ENCODE results near the gene OASL. TPM values are rescaled to one million over a fixed set of nuclear protein-coding genes. Genes with fewer than 3 reads are reported as not detected.
"Not testable (repeated sequence)": the region's sequence is repeated elsewhere in the genome, so short reads cannot be mapped to it uniquely, and the experiment has no call there.

Gene OASL
- total RNA-seq, 2 donors from 2014 or later, result 10.1 to 10.8 TPM

DNA sequence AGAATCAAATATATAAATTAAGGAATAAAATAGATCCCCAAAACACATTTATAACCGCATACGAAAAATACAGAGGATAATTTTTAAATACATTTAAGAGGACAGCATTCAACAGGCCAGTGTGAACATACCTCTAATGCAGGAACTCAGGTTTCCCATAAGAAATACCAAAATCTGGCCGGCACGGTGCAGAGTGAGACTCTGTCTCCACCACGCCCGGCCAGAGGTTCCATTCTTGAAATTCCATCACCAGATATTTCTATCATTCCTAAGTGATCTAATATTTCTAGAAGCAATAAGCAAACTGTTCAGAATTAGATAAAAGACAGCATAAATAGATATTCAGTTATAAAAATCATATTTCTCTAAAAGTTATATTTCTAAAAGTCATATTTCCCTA lies 30.2 kb upstream of the OASL start:
- no peaks in the 10 kb centered on the region for H3K27me3 Mint-ChIP-seq
- H3K9me3 Mint-ChIP-seq, result peaks cover 6% of the 10 kb centered on the region
- peaks cover 6% of the 10 kb centered on the region for H3K36me3 Mint-ChIP-seq
- H3K4me3 Mint-ChIP-seq, result no peak overlapping the region
- no peak overlapping the region for H3K27ac Mint-ChIP-seq
- ATAC-seq (no peak), DNase-seq (ENCODE audit: low spot score) (no peak)
- no peaks in the 10 kb centered on the region for H3K4me1 Mint-ChIP-seq (ENCODE audit: low read depth in 2 of 2)

DNA sequence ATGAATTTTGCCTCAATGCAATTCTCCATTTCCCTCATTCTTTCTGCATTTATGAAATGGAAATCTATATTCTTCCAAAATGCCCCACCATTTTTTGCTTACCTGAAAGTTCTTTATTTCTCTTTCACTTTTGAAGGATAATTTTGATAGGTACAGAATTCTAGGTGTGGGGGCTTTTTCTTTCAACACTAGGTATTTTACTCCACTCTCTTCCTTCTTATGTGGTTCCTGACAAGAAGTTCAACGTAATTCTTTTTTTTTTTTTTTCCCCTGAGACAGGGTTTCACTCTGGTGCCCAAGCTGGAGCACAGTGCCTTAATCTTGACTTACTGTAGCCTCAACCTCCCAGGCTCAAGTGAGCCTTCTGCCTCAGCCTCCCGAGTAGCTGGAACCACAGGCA lies 26.3 kb upstream of the OASL start:
- Mint-ChIP-seq H3K27me3 (no peaks in the 10 kb centered on the region), H3K27ac (no peak overlapping the region), H3K4me3 (no peak overlapping the region), H3K36me3 (no peaks in the 10 kb centered on the region), H3K4me1 (ENCODE audit: low read depth in 2 of 2) (peaks cover 3 to 5% of the 10 kb centered on the region in 2 donors), H3K9me3 (no peaks in the 10 kb centered on the region)
- no peak for DNase-seq (ENCODE audit: low spot score)
- no peak for ATAC-seq

DNA sequence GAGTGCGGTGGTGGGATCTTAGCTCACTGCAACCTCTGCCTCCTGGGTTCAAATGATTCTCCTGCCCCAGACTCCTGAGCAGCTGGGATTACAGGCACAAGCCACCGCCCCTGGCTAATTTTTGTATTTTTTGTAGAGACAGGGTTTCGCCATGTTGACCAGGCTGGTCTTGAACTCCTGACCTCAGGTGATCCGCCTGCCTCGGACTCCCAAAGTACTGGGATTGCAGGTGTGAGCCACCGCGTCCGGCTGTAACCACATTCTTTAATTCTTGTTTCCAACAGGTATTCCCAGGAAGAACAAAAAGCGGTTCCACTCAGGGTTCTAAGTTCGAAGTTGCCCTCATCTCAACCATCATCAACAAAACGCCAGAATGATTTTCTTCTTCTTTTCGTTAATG lies 25.5 kb upstream of the OASL start:
- H3K9me3 Mint-ChIP-seq; ATAC-seq; H3K27ac Mint-ChIP-seq; H3K36me3 Mint-ChIP-seq; DNase-seq (ENCODE audit: low spot score); H3K4me3 Mint-ChIP-seq; H3K27me3 Mint-ChIP-seq: not testable (repeated sequence)
- peaks cover 8 to 12% of the 10 kb centered on the region in 2 donors for H3K4me1 Mint-ChIP-seq (ENCODE audit: low read depth in 2 of 2)

DNA sequence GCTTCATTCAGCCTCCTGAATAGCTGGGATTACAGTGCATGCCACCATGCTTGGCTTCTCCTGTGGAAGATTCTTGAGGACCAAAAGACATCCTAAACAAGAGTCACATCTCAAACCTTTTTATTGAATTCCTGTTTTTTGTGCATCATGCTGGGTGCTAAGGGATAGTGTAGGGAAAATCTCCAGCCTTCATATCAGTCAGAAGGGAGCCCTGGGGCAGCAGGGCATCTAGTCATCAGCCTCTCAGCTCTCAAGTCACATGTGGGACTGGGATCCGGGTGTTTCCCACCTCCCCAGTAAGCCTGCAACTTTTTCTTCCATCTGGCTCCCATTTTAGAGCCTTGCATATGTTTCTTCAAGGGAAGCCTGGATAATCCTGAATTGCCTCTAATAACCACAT lies 25.1 kb upstream of the OASL start:
- Mint-ChIP-seq H3K27ac (no peak overlapping the region), H3K27me3 (no peaks in the 10 kb centered on the region), H3K9me3 (no peaks in the 10 kb centered on the region), H3K4me3 (no peak overlapping the region), H3K36me3 (no peaks in the 10 kb centered on the region), H3K4me1 (ENCODE audit: low read depth in 2 of 2) (peaks cover 10 to 15% of the 10 kb centered on the region in 2 donors)
- DNase-seq (ENCODE audit: low spot score) (no peak), ATAC-seq (no peak)

DNA sequence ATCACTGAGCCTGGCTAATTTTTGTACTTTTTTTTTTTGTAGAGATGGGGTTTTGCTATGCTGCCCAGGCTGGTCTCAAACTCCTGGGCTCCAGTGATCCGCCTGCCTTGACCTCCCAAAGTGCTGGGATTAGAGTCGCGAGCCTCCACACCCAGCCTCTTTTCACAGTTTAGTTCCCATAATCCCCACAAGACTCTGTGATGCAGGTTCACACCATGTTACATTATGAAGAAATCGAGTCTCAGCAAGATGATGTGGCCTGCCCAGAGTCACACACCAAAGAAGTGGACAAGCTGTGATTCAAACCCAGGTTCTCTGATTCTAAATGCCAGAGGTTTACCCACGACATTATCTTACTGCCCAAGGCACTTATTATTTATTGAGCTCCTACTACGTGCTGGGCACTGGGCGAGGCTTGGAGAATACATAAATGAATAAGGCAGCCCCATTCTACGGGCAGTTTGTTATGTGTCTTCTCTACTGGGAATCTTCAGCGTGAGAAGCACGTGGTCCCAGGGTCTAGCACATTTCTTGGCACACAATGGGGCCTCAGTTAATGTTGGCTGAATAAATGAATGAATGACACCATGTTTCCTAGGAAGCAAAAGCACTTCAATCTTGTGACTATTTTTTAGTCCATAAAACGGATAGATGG lies 23.5 kb upstream of the OASL start:
- H3K36me3 Mint-ChIP-seq, result no peaks in the 10 kb centered on the region
- peaks cover 12 to 17% of the 10 kb centered on the region in 2 donors for H3K4me1 Mint-ChIP-seq (ENCODE audit: low read depth in 2 of 2)
- no peaks in the 10 kb centered on the region for H3K27me3 Mint-ChIP-seq
- no peak for ATAC-seq
- no peak overlapping the region for H3K4me3 Mint-ChIP-seq
- H3K9me3 Mint-ChIP-seq, result no peaks in the 10 kb centered on the region
- H3K27ac Mint-ChIP-seq, result no peak overlapping the region
- no peak for DNase-seq (ENCODE audit: low spot score)

DNA sequence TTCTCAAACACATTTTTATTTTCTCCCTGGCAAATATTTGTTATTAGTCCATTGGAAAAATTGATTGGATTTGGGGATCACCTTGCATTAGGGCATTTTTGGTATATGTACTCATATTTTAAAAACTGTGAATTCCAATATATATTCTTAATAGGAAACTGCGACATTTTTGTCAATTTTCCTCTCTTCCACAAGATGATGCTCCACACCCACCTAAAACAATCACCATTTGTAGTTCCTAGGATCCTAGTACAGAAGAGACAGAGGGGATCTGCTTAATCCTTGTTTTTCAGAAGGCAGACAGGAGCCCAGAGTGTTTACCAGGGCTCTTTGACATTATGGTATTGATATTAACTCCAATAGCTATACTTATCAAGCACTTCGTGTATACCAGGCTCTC lies 22.8 kb upstream of the OASL start:
- Mint-ChIP-seq H3K27ac (no peak overlapping the region), H3K9me3 (no peaks in the 10 kb centered on the region), H3K27me3 (no peaks in the 10 kb centered on the region), H3K4me1 (ENCODE audit: low read depth in 2 of 2) (peaks cover 12 to 17% of the 10 kb centered on the region in 2 donors), H3K36me3 (no peaks in the 10 kb centered on the region), H3K4me3 (no peak overlapping the region)
- DNase-seq (ENCODE audit: low spot score), result no peak
- ATAC-seq, result no peak

DNA sequence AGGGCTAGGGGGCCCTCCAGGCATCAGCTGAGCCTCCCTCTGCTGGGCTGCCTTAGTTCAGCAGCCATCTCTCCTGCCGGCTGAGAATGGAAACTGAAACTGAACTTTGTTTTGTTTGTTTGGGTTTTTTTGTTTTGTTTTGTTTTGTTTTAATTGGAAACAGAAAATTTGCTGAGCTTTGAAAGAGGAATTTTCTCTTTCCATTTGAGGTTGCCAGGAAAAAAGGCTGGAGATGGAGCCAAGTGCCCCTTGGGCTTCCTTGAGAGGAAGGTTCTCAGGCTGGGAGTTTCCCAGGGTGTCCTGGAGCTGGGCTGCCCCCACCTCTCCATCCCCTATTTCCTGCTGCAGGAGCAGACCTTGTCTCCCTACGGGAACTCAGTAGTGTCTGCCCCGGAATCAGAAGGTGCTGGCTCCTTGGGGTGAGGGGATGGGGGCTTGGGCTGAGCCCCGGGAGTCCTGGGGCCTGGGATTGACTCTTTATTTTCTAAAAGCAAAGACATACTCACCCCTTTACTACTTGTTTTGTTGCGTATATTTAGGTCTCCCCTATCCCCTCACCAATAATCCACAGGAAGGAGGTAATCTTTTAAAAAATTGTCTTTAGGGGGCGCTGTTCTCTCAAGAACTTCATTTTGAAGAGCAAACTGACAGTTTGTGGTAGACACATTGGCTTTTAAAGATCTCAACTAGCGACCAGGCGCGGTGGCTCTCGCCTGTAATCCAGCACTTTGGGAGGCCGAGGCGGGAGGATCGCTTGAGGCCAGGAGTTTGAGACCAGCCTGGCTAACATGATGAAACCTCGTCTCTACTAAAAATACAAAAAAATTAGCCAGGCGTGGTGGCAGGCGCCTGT lies 21.3 kb upstream of the OASL start:
- H3K27ac Mint-ChIP-seq, result peak overlapping the region; percentile 95 to 97
- DNase-seq (ENCODE audit: low spot score) (no peak), ATAC-seq (peak; percentile 94 to 95)
- no peaks in the 10 kb centered on the region for H3K27me3 Mint-ChIP-seq
- H3K9me3 Mint-ChIP-seq, result no peaks in the 10 kb centered on the region
- H3K4me3 Mint-ChIP-seq, result peak overlapping the region; percentile 90
- H3K36me3 Mint-ChIP-seq, result no peaks in the 10 kb centered on the region
- H3K4me1 Mint-ChIP-seq (ENCODE audit: low read depth in 2 of 2), result peaks cover 12 to 17% of the 10 kb centered on the region in 2 donors

DNA sequence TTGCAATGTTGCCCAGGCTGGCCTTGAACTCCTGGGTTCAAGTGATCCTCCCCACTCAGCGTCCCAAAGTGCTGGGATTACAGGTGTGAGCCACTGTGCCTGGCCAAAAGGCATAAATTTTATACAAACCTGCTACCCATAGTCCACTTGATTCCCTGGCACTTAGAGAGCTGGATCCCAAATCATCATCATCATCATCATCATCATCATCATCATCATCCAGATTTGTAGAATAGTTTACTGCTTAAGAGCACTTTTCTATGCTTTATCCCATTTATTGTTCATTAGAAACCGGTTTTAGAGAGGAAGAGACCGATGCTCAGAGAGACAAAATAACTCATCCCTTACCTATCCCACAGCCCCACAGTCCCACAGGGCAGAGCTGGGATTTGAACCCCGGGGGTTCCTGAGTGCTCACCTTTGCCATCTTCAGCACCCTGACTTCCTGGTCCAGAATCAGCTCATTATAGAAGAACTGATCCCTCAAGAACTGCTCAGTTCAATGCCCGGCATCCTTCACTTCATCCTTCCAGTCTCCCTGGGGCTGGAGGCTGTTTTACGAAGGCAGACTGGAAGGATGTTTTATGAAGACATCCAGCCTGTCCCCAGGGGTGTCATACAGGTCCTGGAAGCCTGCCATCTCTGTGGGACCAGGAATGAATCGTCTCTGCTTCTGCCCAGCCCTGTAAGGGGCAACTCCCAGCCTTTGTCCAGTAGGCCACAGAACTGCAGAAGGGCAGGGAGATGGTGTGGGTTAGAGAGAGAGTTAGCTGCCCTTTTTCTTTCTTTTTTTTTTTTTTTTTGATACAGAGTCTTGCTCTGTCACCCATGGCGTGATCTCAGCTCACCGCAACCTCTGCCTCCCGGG lies 20.2 kb upstream of the OASL start:
- ATAC-seq, result no peak
- no peak for DNase-seq (ENCODE audit: low spot score)
- Mint-ChIP-seq H3K4me3 (peak overlapping the region; percentile 90), H3K9me3 (no peaks in the 10 kb centered on the region), H3K36me3 (no peaks in the 10 kb centered on the region), H3K27me3 (no peaks in the 10 kb centered on the region), H3K4me1 (ENCODE audit: low read depth in 2 of 2) (peaks cover 12 to 17% of the 10 kb centered on the region in 2 donors), H3K27ac (peak overlapping the region; percentile 95 to 97)

DNA sequence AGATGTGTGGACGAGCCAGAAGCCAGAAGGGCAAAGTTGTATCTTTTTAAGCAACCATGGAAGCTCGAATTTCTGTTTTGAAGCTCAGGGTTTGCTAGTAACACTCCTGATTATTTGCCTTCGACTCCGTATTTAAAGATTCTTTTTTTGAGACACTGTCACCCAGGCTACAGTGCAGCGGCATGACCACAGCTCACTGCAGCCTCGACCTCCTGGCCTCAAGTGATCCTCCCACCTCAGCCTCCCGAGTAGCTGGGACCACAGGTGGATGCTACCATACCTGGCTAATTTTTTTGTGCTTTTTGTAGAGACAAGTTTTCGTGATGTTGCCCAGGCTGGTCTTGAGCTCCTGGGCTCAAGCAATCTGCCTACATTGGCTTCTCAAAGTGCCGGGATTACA lies 18.7 kb upstream of the OASL start:
- no peak overlapping the region for H3K27ac Mint-ChIP-seq

DNA sequence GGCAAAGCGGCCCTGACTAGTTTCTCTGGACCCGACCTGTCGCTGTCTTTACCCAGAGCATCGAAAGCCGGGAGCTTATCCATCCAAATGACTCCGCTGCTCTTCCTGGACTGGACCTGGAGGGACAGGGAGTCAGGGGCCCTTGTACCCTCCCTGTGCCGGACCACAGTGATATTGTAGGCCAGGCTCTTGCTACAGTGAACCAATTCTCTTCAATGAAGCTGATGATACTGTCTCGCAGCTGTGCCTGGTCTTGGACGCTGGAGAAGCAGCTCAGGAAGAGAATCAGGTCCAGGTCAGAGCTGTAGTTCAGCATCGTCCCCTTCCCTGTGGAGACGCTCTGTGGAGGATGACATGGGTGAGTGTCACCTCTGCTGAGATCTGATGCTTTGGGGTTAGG lies 14.7 kb upstream of the OASL start:
- Mint-ChIP-seq H3K9me3 (no peaks in the 10 kb centered on the region), H3K36me3 (no peaks in the 10 kb centered on the region), H3K27ac (no peak overlapping the region), H3K4me1 (ENCODE audit: low read depth in 2 of 2) (no peaks in the 10 kb centered on the region), H3K4me3 (no peak overlapping the region), H3K27me3 (peaks cover 0 to 6% of the 10 kb centered on the region in 2 donors)
- ATAC-seq (peak in 1 of 2 donors; percentile 6), DNase-seq (ENCODE audit: low spot score) (no peak)

More for the DNA sequence above, 18.7 kb upstream of the OASL start:
- Mint-ChIP-seq H3K4me1 (ENCODE audit: low read depth in 2 of 2) (peaks cover 12 to 17% of the 10 kb centered on the region in 2 donors), H3K4me3 (no peak overlapping the region), H3K36me3 (no peaks in the 10 kb centered on the region), H3K9me3 (no peaks in the 10 kb centered on the region), H3K27me3 (no peaks in the 10 kb centered on the region)
- DNase-seq (ENCODE audit: low spot score), result no peak
- ATAC-seq, result no peak

DNA sequence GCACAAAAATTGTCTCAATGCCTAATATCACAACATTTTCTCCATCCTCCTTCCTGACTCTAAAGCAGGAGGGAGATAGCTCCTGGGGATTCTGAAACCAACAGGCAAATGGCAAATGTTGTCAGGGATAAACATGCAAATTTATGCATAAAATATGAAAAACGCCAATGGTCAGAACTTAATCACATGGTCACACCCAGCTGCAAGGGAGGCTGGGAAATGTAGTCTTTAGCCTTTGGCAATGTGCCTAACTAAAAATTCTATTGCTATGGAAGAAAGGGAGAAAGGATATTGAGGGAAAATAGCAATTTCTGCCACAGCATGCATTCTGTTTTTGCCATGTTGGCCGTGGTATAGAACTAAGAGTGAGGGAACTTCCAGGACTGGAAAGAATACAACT lies 11.7 kb upstream of the OASL start:
- Mint-ChIP-seq H3K4me3 (no peak overlapping the region), H3K4me1 (ENCODE audit: low read depth in 2 of 2) (peaks cover 0 to 5% of the 10 kb centered on the region in 2 donors), H3K27me3 (peaks cover 0 to 6% of the 10 kb centered on the region in 2 donors), H3K9me3 (no peaks in the 10 kb centered on the region), H3K27ac (no peak overlapping the region), H3K36me3 (no peaks in the 10 kb centered on the region)
- DNase-seq (ENCODE audit: low spot score) (no peak), ATAC-seq (no peak)

DNA sequence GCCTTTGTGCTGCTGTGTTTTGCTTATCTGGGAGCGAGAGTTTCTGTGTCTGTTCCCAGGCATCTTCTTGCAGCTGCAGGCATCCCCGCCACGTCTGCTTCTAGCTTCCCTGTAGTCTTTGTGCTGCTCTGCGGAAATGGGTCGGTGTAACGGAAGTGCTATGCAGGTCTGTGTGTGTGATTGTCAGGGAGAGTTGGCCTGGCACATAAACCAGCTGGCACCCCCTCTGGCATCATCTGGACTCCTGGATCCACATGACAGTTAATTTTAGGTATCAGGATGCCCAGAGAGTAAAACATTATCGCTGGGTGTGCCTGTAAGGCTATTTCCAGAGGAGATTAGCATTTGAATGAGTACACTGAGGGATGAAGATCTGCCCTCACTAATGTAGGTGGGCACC lies 9.4 kb upstream of the OASL start:
- Mint-ChIP-seq H3K9me3 (no peaks in the 10 kb centered on the region), H3K4me3 (peak overlapping the region; percentile 8), H3K4me1 (ENCODE audit: low read depth in 2 of 2) (peaks cover 4 to 12% of the 10 kb centered on the region in 2 donors), H3K27ac (peak overlapping the region in 1 of 2 donors; percentile 28), H3K27me3 (peaks cover 0 to 18% of the 10 kb centered on the region in 2 donors), H3K36me3 (no peaks in the 10 kb centered on the region)
- DNase-seq (ENCODE audit: low spot score) (no peak), ATAC-seq (no peak)

DNA sequence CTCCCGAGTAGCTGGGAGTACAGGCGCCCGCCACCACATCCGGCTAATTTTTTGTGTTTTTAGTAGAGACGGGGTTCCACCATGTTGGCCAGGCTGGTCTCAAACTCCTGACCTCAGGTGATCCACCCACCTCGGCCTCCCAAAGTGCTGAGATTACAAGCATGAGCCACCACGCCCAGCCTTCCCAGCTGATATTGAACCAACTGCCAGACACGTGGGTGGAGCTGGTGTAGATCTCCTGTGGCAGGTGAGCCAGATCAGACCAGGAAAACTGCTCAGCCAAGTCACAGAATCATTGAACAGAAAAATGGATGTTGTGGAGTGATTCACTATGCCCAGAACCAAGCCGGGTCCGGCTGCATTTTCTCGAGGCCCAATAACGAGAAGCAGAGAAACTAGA lies 8.4 kb upstream of the OASL start:
- not testable (repeated sequence) for H3K9me3 Mint-ChIP-seq; H3K4me3 Mint-ChIP-seq; ATAC-seq; H3K36me3 Mint-ChIP-seq; H3K27ac Mint-ChIP-seq; DNase-seq (ENCODE audit: low spot score)
- peaks cover 0 to 24% of the 10 kb centered on the region in 2 donors for H3K27me3 Mint-ChIP-seq
- H3K4me1 Mint-ChIP-seq (ENCODE audit: low read depth in 2 of 2), result peaks cover 4 to 12% of the 10 kb centered on the region in 2 donors

All from natural killer cell treated with Interleukin-12 subunit alpha and Interleukin-12 subunit beta and Interleukin-15 and Interleukin-18, amount 100 ng/mL, for 72 hours (primary cell).